Astrocyte (in vitro differentiated cells and primary cell): Measurements from ENCODE around the gene PRKCB. TPM values are rescaled to one million over a fixed set of nuclear protein-coding genes. Genes with fewer than 3 reads are reported as not detected.

Experiments used
- DNase-seq: peaks from one replicate; pipeline ENCODE4 v3.0.0-alpha.2; 2010; ENCODE audit warnings: low read depth
- FAIRE-seq: peaks from 2 replicates; lab custom pipeline; 2011; peaks lifted over from hg19 to GRCh38; lab: Jason Lieb, UNC
- H2AFZ ChIP-seq: 2 replicates; pipeline ENCODE4 v1.6.0; 2012; ENCODE audit warnings: low read depth, low read length, inconsistent platforms
- H3K27ac ChIP-seq: 2 replicates; pipeline ENCODE4 v1.5.1; 2011; ENCODE audit warnings: low read depth, low read length, inconsistent platforms
- H3K27me3 ChIP-seq: 2 replicates; pipeline ENCODE4 v1.6.0; 2011; ENCODE audit warnings: low read length, inconsistent platforms; ENCODE audit not compliant: insufficient read depth
- H3K36me3 ChIP-seq: 2 replicates; pipeline ENCODE4 v1.5.1; 2011; ENCODE audit warnings: low read length, inconsistent platforms; ENCODE audit not compliant: insufficient read depth
- H3K4me1 ChIP-seq: 2 replicates; pipeline ENCODE4 v1.5.1; 2011; ENCODE audit warnings: low read length, inconsistent platforms; ENCODE audit not compliant: insufficient read depth
- H3K4me2 ChIP-seq: 2 replicates; pipeline ENCODE4 v1.6.0; 2012; ENCODE audit warnings: low read length, inconsistent platforms
- H3K4me3 ChIP-seq: 2 replicates; pipeline ENCODE4 v1.5.1; 2011; ENCODE audit warnings: low read depth, mild to moderate bottlenecking, low read length, inconsistent platforms; ENCODE audit not compliant: insufficient read depth
- H3K79me2 ChIP-seq: 2 replicates; pipeline ENCODE4 v1.6.0; 2012; ENCODE audit warnings: mild to moderate bottlenecking, low read length, inconsistent platforms; ENCODE audit not compliant: insufficient read depth
- H3K9ac ChIP-seq: 2 replicates; pipeline ENCODE4 v1.6.0; 2012; ENCODE audit warnings: mild to moderate bottlenecking, low read length, inconsistent platforms
- H3K9me3 ChIP-seq: 2 replicates; pipeline ENCODE4 v1.5.1; 2012; ENCODE audit warnings: low read depth, mild to moderate bottlenecking, low read length, inconsistent platforms; ENCODE audit not compliant: insufficient read depth
- H4K20me1 ChIP-seq: 2 replicates; pipeline ENCODE4 v1.6.0; 2012; ENCODE audit warnings: low read length, inconsistent platforms; ENCODE audit not compliant: insufficient read depth
- H3K27ac Mint-ChIP-seq: one replicate; pipeline ENCODE4 v1.8.0; 2021; ENCODE audit warnings: mild to moderate bottlenecking, mixed read lengths; ENCODE audit not compliant: unreplicated experiment
- H3K27me3 Mint-ChIP-seq: one replicate; pipeline ENCODE4 v1.8.0; 2021; ENCODE audit warnings: low read depth, mixed read lengths; ENCODE audit not compliant: unreplicated experiment
- H3K36me3 Mint-ChIP-seq: one replicate; pipeline ENCODE4 v1.8.0; 2021; ENCODE audit warnings: low read depth, mixed read lengths; ENCODE audit not compliant: unreplicated experiment
- H3K4me1 Mint-ChIP-seq: one replicate; pipeline ENCODE4 v1.8.0; 2021; ENCODE audit warnings: low read depth, mixed read lengths; ENCODE audit not compliant: unreplicated experiment
- H3K4me3 Mint-ChIP-seq: one replicate; pipeline ENCODE4 v1.8.0; 2021; ENCODE audit warnings: mild to moderate bottlenecking, moderate library complexity, mixed read lengths; ENCODE audit not compliant: unreplicated experiment
- H3K9me3 Mint-ChIP-seq: one replicate; pipeline ENCODE4 v1.8.0; 2021; ENCODE audit warnings: mild to moderate bottlenecking, mixed read lengths; ENCODE audit not compliant: unreplicated experiment
- CTCF ChIP-seq: IDR thresholded peaks from 2 replicates; pipeline ENCODE4 v1.5.1; 2011; ENCODE audit warnings: low read depth, mild to moderate bottlenecking, inconsistent platforms, low read length, moderate library complexity; ENCODE audit not compliant: insufficient read depth
- EZH2 ChIP-seq: IDR thresholded peaks from 2 replicates; pipeline ENCODE4 v1.6.1; 2012; ENCODE audit warnings: mild to moderate bottlenecking, low read length, inconsistent platforms; ENCODE audit not compliant: insufficient read depth
- total RNA-seq: library from RNA; stranded (reverse); gene quantifications from 2 replicates; pipeline ENCODE4 v1.2.1, GENCODE V29; 2021

Gene PRKCB
- total RNA-seq, 1 donor from 2014 or later = 2.5 TPM

- H3K36me3 Mint-ChIP-seq = no peaks in the 10 kb centered on the region
- H2AFZ ChIP-seq = no peak overlapping the region
- peaks cover 13% of the 10 kb centered on the region for H3K4me1 Mint-ChIP-seq
- no peak overlapping the region for H3K4me3 ChIP-seq
- H3K36me3 ChIP-seq = no peaks in the 10 kb centered on the region
- H3K27ac Mint-ChIP-seq = no peak overlapping the region
- TF ChIP-seq EZH2 (no peak), CTCF (no peak)
- no peaks in the 10 kb centered on the region for H3K9me3 Mint-ChIP-seq
- no peaks in the 10 kb centered on the region for H3K27me3 ChIP-seq
- no peak for DNase-seq
- no peak overlapping the region for H3K4me3 Mint-ChIP-seq
- no peak overlapping the region for H3K27ac ChIP-seq
- no peaks in the 10 kb centered on the region for H4K20me1 ChIP-seq
- no peak for FAIRE-seq
- H3K4me1 ChIP-seq = no peaks in the 10 kb centered on the region
- no peaks in the 10 kb centered on the region for H3K9me3 ChIP-seq
- H3K4me2 ChIP-seq = no peak overlapping the region
- no peaks in the 10 kb centered on the region for H3K79me2 ChIP-seq
- no peak overlapping the region for H3K9ac ChIP-seq
- peaks cover 2% of the 10 kb centered on the region for H3K27me3 Mint-ChIP-seq
These were observed 63.1 kb downstream of the PRKCB start for GRCh38 chr16:23898682-23899430.

GRCh38 chr16:23899869-23900268 lies 64.1 kb downstream of the PRKCB start:
- no peak for FAIRE-seq
- no peak overlapping the region for H3K4me3 Mint-ChIP-seq
- DNase-seq = no peak
- Histone ChIP-seq H4K20me1 (no peaks in the 10 kb centered on the region), H3K9ac (no peak overlapping the region), H3K4me3 (no peak overlapping the region), H3K4me2 (no peak overlapping the region), H3K27ac (no peak overlapping the region), H3K79me2 (no peaks in the 10 kb centered on the region), H3K4me1 (peaks cover 3% of the 10 kb centered on the region), H3K36me3 (no peaks in the 10 kb centered on the region), H3K9me3 (no peaks in the 10 kb centered on the region), H3K27me3 (no peaks in the 10 kb centered on the region), H2AFZ (no peak overlapping the region)
- H3K27ac Mint-ChIP-seq = no peak overlapping the region
- TF ChIP-seq CTCF (no peak), EZH2 (no peak)
- H3K4me1 Mint-ChIP-seq = peaks cover 18% of the 10 kb centered on the region
- no peaks in the 10 kb centered on the region for H3K9me3 Mint-ChIP-seq
- H3K27me3 Mint-ChIP-seq = no peaks in the 10 kb centered on the region
- H3K36me3 Mint-ChIP-seq = no peaks in the 10 kb centered on the region
